ENCODE results near the gene KCNQ1. TPM values are rescaled to one million over a fixed set of nuclear protein-coding genes. Genes with fewer than 3 reads are reported as not detected.

The KCNQ1 gene
- polyA plus RNA-seq, 1 donor from 2014 or later = not detected

DNA sequence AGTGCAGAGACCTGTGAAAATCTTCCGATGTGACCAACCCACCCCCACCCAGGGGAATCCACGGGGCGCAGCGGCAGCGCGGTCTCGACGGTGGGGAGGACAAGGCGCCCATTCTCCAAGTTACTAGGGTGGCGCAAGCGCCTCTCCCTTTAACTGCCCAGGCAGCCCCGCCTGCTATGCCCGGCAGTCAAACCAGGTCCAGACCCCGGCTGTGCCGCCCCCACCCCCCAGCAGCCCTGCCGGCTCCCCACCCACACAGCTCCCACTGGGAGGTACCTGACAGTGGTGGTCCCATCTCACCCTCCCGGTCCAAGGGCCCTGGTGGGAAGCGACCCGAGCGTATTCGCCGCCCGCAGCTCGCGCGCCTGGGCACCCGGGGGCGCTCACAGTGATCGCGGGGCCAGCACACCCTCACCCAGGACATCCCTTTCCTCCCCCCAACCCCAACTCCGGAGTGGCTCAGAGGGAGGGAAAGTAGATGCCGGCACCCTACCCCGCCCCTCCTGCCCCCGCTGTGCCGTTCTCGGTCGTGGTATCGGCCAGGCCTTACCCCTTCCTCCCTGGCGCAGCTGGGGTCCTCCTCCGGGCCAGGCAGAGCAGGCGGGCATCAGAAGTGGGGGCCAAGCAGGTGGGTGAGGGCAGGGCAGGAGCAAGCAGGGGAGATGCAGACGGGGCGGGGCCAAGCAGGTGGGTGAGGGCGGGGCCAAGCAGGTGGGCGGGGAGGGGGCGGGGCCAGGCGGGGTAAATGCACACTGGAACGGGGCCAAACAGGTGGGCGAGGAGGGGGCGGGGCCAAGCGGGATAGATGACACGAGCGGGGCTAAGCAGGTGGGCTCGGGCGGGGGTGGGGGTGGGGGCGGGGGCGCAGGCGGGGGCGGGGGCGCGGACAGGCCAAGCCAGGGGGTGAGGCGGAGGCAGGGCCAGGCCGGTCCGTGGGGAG lies 657 bp upstream of the KCNQ1 start, which contains the start of gene TRPM5:
Gene TRPM5, minus strand, starts transcription at position 634 of the 940 bp plus-strand sequence. CDS start 21,478 bp downstream, outside the sequence.
- H3K36me3 ChIP-seq (ENCODE audit: insufficient read depth, low read length) = no peaks in the 10 kb centered on the region
- H4K20me1 ChIP-seq (ENCODE audit: insufficient read depth) = no peaks in the 10 kb centered on the region
- H3K9ac ChIP-seq (ENCODE audit: low read length) = no peak within 1 kb of the TSS
- no peak within 1 kb of the TSS for H3K4me2 ChIP-seq (ENCODE audit: low read length)
- H3K27ac ChIP-seq (ENCODE audit: low read length) = no peak within 1 kb of the TSS
- H3K9me2 ChIP-seq (ENCODE audit: insufficient read depth, low read length) = no peaks in the 10 kb centered on the region
- peak within 1 kb of the TSS; percentile 38 for H3K4me3 ChIP-seq (ENCODE audit: low read length)
- H3K9me3 ChIP-seq (ENCODE audit: low read length) = peaks cover 11% of the 10 kb centered on the region
- no peak within 1 kb of the TSS for H2AFZ ChIP-seq (ENCODE audit: low read depth, low read length)
- peaks cover 50% of the 10 kb centered on the region for H3K27me3 ChIP-seq (ENCODE audit: insufficient read depth, low read depth, low read length)
- TF ChIP-seq MXI1 (conservative IDR thresholded peaks at IDR 0.05; ENCODE audit: poor library complexity, severe bottlenecking) (no peak), RAD21 (conservative IDR thresholded peaks at IDR 0.05) (no peak), TAF1 (IDR thresholded peaks at IDR 0.05; ENCODE audit: low read depth) (no peak), EZH2 (IDR thresholded peaks at IDR 0.05; ENCODE audit: borderline replicate concordance, insufficient read depth, low read length, poor library complexity, severe bottlenecking) (no peak), POLR2AphosphoS5 (IDR thresholded peaks at IDR 0.05) (no peak)
- TF ChIP-seq, protein P1, sequence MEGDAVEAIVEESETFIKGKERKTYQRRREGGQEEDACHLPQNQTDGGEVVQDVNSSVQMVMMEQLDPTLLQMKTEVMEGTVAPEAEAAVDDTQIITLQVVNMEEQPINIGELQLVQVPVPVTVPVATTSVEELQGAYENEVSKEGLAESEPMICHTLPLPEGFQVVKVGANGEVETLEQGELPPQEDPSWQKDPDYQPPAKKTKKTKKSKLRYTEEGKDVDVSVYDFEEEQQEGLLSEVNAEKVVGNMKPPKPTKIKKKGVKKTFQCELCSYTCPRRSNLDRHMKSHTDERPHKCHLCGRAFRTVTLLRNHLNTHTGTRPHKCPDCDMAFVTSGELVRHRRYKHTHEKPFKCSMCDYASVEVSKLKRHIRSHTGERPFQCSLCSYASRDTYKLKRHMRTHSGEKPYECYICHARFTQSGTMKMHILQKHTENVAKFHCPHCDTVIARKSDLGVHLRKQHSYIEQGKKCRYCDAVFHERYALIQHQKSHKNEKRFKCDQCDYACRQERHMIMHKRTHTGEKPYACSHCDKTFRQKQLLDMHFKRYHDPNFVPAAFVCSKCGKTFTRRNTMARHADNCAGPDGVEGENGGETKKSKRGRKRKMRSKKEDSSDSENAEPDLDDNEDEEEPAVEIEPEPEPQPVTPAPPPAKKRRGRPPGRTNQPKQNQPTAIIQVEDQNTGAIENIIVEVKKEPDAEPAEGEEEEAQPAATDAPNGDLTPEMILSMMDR (IDR thresholded peaks at IDR 0.05; ENCODE audit: poor library complexity, severe bottlenecking) = no peak
- no peaks in the 10 kb centered on the region for H3F3A ChIP-seq (ENCODE audit: insufficient read depth, low read length, poor library complexity, severe bottlenecking)
- H3K79me2 ChIP-seq (replicated peaks; ENCODE audit: insufficient read depth, low read length) = no peaks in the 10 kb centered on the region

DNA sequence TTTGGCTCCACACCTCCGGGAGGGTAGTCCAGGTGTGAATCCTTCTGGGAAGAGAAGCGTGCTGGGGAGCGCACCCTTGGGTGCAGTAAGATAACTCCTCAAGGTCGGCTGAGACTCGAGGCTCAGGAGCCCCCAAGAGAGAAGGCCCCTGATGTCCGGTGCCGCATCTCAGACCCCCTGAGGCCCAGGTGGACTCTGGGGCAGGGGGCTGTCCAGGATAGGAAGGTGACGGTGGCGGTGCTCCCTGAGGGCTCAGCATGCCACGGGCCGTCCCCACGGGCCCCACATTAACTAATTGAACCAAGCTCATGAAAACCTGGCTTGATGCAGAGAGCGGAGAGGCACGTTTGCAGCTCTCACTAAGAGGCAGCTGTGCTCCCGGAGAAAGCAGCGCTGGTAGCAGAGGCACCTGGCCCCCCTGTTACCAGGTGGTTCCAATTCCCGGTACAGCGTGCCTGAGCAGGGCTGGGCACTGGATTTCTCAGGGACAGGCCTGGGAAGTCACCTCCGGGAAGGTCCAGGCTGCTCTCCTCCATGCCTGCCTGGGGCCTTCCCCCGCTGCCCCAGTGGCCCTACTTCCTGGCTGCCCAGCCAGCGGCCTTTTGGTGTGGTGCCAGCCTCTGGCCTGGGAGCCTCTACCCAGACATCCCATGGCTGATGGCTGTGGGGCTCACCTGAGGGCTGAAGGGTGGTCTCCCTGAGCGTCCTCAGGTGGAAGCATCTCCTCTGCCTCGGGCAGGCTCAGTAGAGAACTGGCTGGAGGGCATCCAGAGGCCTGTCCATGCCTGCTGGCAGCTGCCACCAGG lies 1.1 kb downstream of the KCNQ1 start:
- Histone ChIP-seq H3K79me2 (replicated peaks; ENCODE audit: insufficient read depth, low read length) (no peaks in the 10 kb centered on the region), H3K27me3 (ENCODE audit: insufficient read depth, low read depth, low read length) (peaks cover 50% of the 10 kb centered on the region), H3K9me2 (ENCODE audit: insufficient read depth, low read length) (no peaks in the 10 kb centered on the region), H2AFZ (ENCODE audit: low read depth, low read length) (no peak overlapping the region), H3K9ac (ENCODE audit: low read length) (no peak overlapping the region), H4K20me1 (ENCODE audit: insufficient read depth) (no peaks in the 10 kb centered on the region), H3K4me3 (ENCODE audit: low read length) (no peak overlapping the region), H3K36me3 (ENCODE audit: insufficient read depth, low read length) (no peaks in the 10 kb centered on the region), H3K27ac (ENCODE audit: low read length) (no peak overlapping the region), H3F3A (ENCODE audit: insufficient read depth, low read length, poor library complexity, severe bottlenecking) (no peaks in the 10 kb centered on the region), H3K9me3 (ENCODE audit: low read length) (peaks cover 11% of the 10 kb centered on the region), H3K4me2 (ENCODE audit: low read length) (no peak overlapping the region)
- TF ChIP-seq TAF1 (IDR thresholded peaks at IDR 0.05; ENCODE audit: low read depth) (no peak), MXI1 (conservative IDR thresholded peaks at IDR 0.05; ENCODE audit: poor library complexity, severe bottlenecking) (no peak), RAD21 (conservative IDR thresholded peaks at IDR 0.05) (no peak), POLR2AphosphoS5 (IDR thresholded peaks at IDR 0.05) (no peak), EP300 (conservative IDR thresholded peaks at IDR 0.05; ENCODE audit: poor library complexity, severe bottlenecking) (no peak), SMC3 (conservative IDR thresholded peaks at IDR 0.05; ENCODE audit: poor library complexity) (no peak), REST (IDR thresholded peaks at IDR 0.05; ENCODE audit: borderline replicate concordance) (no peak), EZH2 (IDR thresholded peaks at IDR 0.05; ENCODE audit: borderline replicate concordance, insufficient read depth, low read length, poor library complexity, severe bottlenecking) (no peak)
- TF ChIP-seq, protein P1 (IDR thresholded peaks at IDR 0.05; ENCODE audit: poor library complexity, severe bottlenecking) = no peak

Data from neural cell (in vitro differentiated cells).